Ovary (tissue), 9 donors: ENCODE data around the gene RYR2. TPM values are rescaled to one million over a fixed set of nuclear protein-coding genes. Genes with fewer than 3 reads are reported as not detected.

Experiments used
- DNase-seq, 5 donors: peaks; one replicate each; pipeline ENCODE4 v3.0.0-alpha.2; 2019 to 2020
- H3K27ac ChIP-seq, 2 donors: fragments of 200-600 bp; one replicate each; pipeline versions ENCODE4 v1.5.1 to v1.8.0; 2019 to 2022
- H3K27me3 ChIP-seq: fragments of 200-600 bp; one replicate; pipeline ENCODE4 v1.8.0; 2022
- H3K36me3 ChIP-seq: fragments of 200-600 bp; sonication (generic); one replicate; pipeline ENCODE4 v1.5.1; 2019
- H3K4me1 ChIP-seq: one replicate; pipeline ENCODE4 v1.8.1; 2013; ENCODE audit warnings: mild to moderate bottlenecking, moderate library complexity; ENCODE audit not compliant: insufficient read depth
- H3K4me3 ChIP-seq: fragments of 200-600 bp; sonication (generic); one replicate; pipeline ENCODE4 v1.5.1; 2017
- H3K9me3 ChIP-seq, 2 donors: fragments of 200-600 bp in 1 of 2; sonication (generic) in 1 of 2; one replicate each; pipeline versions ENCODE4 v1.5.1 to v1.8.1; 2013 to 2019; ENCODE audit warnings: mild to moderate bottlenecking in 1 of 2, moderate library complexity in 1 of 2
- EP300 ChIP-seq: sonication (generic); formaldehyde crosslinking; IDR thresholded peaks from one replicate; pipeline ENCODE4 v1.6.1; 2017; ENCODE audit warnings: antibody characterized with exemption
- POLR2A ChIP-seq: fragments of 450-650 bp; IDR thresholded peaks from one replicate; pipeline ENCODE4 v1.6.1; 2017; ENCODE audit warnings: antibody characterized with exemption, mild to moderate bottlenecking, moderate library complexity
- WGBS, 3 donors: extraction: QIAGEN DNeasy Blood & Tissue Kit in 1 of 3; methylation state at CpG; one replicate each; pipeline versions ENCODE4 v1.1.5 to v1.1.7; 2013 to 2017; 5-methylcytosine and 5-hydroxymethylcytosine counted together
- intact Hi-C, 4 donors: fragments of 100-400 bp; cut with DNase I; formaldehyde crosslinking; loops; one replicate each; pipeline versions ENCODE4 v1.11.0 to v1.15.1; 2022 to 2023
- polyA plus RNA-seq, 2 donors: library from polyadenylated mRNA; stranded (reverse); fragments of 200-250 nt in 1 of 2; fragments of 350-450 nt in 1 of 2; fragmentation: Illumina TruSeq in 1 of 2; extraction: RNeasy Lipid Tissue Mini Kit (QIAGEN cat#74804) in 1 of 2; gene quantifications; one replicate each; pipeline ENCODE4 v1.2.3, GENCODE V29; 2013 to 2014
- total RNA-seq, 7 donors: library from RNA; depleted of rRNA in 2 of 7; stranded (reverse); fragments of >200 nt in 2 of 7; fragmentation: NEBNext Ultra II Directional in 3 of 7; extraction: Animal tissue kit (Norgen Biotek cat#: 25700) in 3 of 7; gene quantifications; one replicate each; pipeline versions ENCODE4 v1.1.0 to v1.2.4, GENCODE V29; 2016 to 2023
- TF ChIP-seq, protein P1 (sequence below), 3 donors: fragments of 450-650 bp in 2 of 3; fragments of 200-600 bp in 1 of 3; IDR thresholded peaks; one replicate each; pipeline versions ENCODE4 v1.5.1 to v1.8.0; 2016 to 2022; ENCODE audit warnings: antibody characterized with exemption in 3 of 3, mild to moderate bottlenecking in 1 of 3
- donor health status: DM: no; HTN: no; CAD: no; lungs with moderate emphysema.
- donor health status: DM: no; HTN: no; CAD: no.
- donor health status: Bipolar disorder and iron deficiency.
- donor health status: DM: yes; HTN: yes; CAD: no.
- donor health status: DM: no; HTN: no; CAD: no.
- donor health status: DM: yes; HTN: yes; CAD: no.

Gene RYR2
- total and polyA plus RNA-seq, 9 donors, result 3.0 to 13.8 (median 5.4) TPM

DNA sequence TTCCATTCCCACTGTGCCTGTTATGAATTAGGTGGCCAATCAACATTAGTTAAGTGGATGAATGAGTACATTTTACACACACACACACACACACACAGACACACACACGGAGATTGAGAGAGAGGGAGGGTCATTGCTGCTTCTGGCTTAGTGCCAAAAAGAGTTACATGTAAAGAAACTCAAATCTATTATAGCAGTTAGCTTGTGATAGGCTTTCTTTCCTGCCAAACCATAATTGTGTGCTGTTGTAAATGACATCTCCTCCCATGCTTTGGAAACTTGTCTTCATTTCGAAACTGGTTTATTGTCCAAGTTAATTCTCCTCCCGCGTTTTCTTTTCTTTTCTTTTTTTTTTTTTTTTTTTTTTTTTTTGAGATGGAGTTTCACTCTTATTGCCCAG lies 36.3 kb upstream of the RYR2 start:
- TF ChIP-seq, protein P1, sequence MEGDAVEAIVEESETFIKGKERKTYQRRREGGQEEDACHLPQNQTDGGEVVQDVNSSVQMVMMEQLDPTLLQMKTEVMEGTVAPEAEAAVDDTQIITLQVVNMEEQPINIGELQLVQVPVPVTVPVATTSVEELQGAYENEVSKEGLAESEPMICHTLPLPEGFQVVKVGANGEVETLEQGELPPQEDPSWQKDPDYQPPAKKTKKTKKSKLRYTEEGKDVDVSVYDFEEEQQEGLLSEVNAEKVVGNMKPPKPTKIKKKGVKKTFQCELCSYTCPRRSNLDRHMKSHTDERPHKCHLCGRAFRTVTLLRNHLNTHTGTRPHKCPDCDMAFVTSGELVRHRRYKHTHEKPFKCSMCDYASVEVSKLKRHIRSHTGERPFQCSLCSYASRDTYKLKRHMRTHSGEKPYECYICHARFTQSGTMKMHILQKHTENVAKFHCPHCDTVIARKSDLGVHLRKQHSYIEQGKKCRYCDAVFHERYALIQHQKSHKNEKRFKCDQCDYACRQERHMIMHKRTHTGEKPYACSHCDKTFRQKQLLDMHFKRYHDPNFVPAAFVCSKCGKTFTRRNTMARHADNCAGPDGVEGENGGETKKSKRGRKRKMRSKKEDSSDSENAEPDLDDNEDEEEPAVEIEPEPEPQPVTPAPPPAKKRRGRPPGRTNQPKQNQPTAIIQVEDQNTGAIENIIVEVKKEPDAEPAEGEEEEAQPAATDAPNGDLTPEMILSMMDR (IDR thresholded peaks at IDR 0.05), result no peak
- TF ChIP-seq POLR2A, result no peak
- TF ChIP-seq EP300, result no peak
- intact Hi-C loops, result no loop called here
- no peaks in the 10 kb centered on the region for H3K27me3 ChIP-seq
- no peaks in the 10 kb centered on the region for H3K9me3 ChIP-seq
- no peaks in the 10 kb centered on the region for H3K4me1 ChIP-seq
- WGBS, 3 donors, result 27 to 52% (median 46%) methylated on average over 4 of the region's 4 CpGs
- H3K4me3 ChIP-seq, result no peak overlapping the region
- no peak for DNase-seq
- H3K27ac ChIP-seq, result no peak overlapping the region
- no peaks in the 10 kb centered on the region for H3K36me3 ChIP-seq

GRCh38 chr1:237007147-237007881 lies 34.7 kb upstream of the RYR2 start:
- 75 to 81% (median 77%) methylated on average over 14 of the region's 14 CpGs for WGBS, 3 donors
- Histone ChIP-seq H3K36me3 (no peaks in the 10 kb centered on the region), H3K4me3 (no peak overlapping the region), H3K27ac (no peak overlapping the region), H3K9me3 (no peaks in the 10 kb centered on the region), H3K4me1 (no peaks in the 10 kb centered on the region), H3K27me3 (no peaks in the 10 kb centered on the region)
- DNase-seq, result no peak
- intact Hi-C loops, result no loop called here
- TF ChIP-seq POLR2A, result no peak
- TF ChIP-seq, protein P1 (IDR thresholded peaks at IDR 0.05), result no peak
- TF ChIP-seq EP300, result no peak

- H3K27me3 ChIP-seq, result no peaks in the 10 kb centered on the region
- 90 to 97% (median 96%) methylated on average over 4 of the region's 4 CpGs for WGBS, 3 donors
- H3K4me3 ChIP-seq, result no peak overlapping the region
- H3K4me1 ChIP-seq, result no peaks in the 10 kb centered on the region
- TF ChIP-seq, protein P1 (IDR thresholded peaks at IDR 0.05), result no peak
- TF ChIP-seq POLR2A (no peak), EP300 (no peak)
- no peaks in the 10 kb centered on the region for H3K36me3 ChIP-seq
- H3K27ac ChIP-seq, result no peak overlapping the region
- H3K9me3 ChIP-seq, result no peaks in the 10 kb centered on the region
- intact Hi-C loops, result no loop called here
- no peak for DNase-seq
These were observed 32.4 kb upstream of the RYR2 start for GRCh38 chr1:237009611-237010010.

GRCh38 chr1:237011432-237011831 lies 30.6 kb upstream of the RYR2 start:
- Histone ChIP-seq H3K4me1 (no peaks in the 10 kb centered on the region), H3K36me3 (no peaks in the 10 kb centered on the region), H3K4me3 (no peak overlapping the region), H3K27me3 (no peaks in the 10 kb centered on the region), H3K27ac (no peak overlapping the region), H3K9me3 (no peaks in the 10 kb centered on the region)
- intact Hi-C loops, result no loop called here
- TF ChIP-seq POLR2A (no peak), EP300 (no peak)
- TF ChIP-seq, protein P1 (IDR thresholded peaks at IDR 0.05), result no peak
- 58 to 70% (median 65%) methylated on average over 3 of the region's 3 CpGs for WGBS, 3 donors
- no peak for DNase-seq
